OCI-LY7 (cell line): ENCODE measurements around the gene HOXC11.

Experiments
- CTCF ChIP-seq: fragments of 200-600 bp; sonication (generic); conservative IDR thresholded peaks from 2 replicates; pipeline ENCODE4 v1.5.1; 2014; ENCODE audit warnings: mild to moderate bottlenecking, antibody characterized with exemption, low read length, moderate library complexity, mixed read lengths
- EZH2phosphoT487 ChIP-seq: fragments of 200-600 bp; sonication (generic); IDR thresholded peaks from 2 replicates; pipeline ENCODE4 v1.6.1; 2018; ENCODE audit warnings: low read depth, borderline replicate concordance, mild to moderate bottlenecking, mixed run types, antibody characterized with exemption, low read length, moderate library complexity, mixed read lengths

GRCh38 chr12:53969588-53970259, 3.2 kb upstream of the HOXC11 start:
- TF ChIP-seq CTCF (no peak), EZH2phosphoT487 (no peak)
